K562 (cell line): ENCODE measurements around the gene NPB. TPM values are rescaled to one million over a fixed set of nuclear protein-coding genes. Genes with fewer than 3 reads are reported as not detected.
A peak's percentile ranks its signal among the peaks of the same experiment; 100 is the strongest.

Experiments
- ATF3 ChIP-seq, 2 experiments: fragments of 450-650 bp in 1 of 2; sonication (generic) in 1 of 2; formaldehyde crosslinking in 1 of 2; IDR thresholded peaks in 1 of 2; conservative IDR thresholded peaks in 1 of 2; 2 replicates each; pipeline versions ENCODE4 v1.6.1 to v1.8.1; 2016 to 2023; ENCODE audit warnings: mild to moderate bottlenecking in 2 of 2, moderate library complexity in 2 of 2, inconsistent platforms in 1 of 2, missing genetic modification reagents in 1 of 2
- CAMTA2 ChIP-seq: fragments of 250-450 bp; sonication (Bioruptor Pico); conservative IDR thresholded peaks from 2 replicates; pipeline ENCODE4 v1.5.1; 2022
- CBX2 ChIP-seq: fragments of 200-600 bp; sonication (generic); IDR thresholded peaks from one replicate; pipeline ENCODE4 v1.6.1; 2012; ENCODE audit warnings: mild to moderate bottlenecking, low read length, inconsistent platforms; ENCODE audit not compliant: insufficient read depth, poor library complexity, severe bottlenecking
- CGGBP1 ChIP-seq: fragments of 250-450 bp; sonication (Bioruptor Pico); IDR thresholded peaks from 2 replicates; pipeline ENCODE4 v1.9.0; 2021; ENCODE audit warnings: mild to moderate bottlenecking
- DACH1 ChIP-seq: fragments of 450-650 bp; IDR thresholded peaks from 2 replicates; pipeline ENCODE4 v1.6.1; 2018; ENCODE audit not compliant: partially characterized antibody
- ETV5 ChIP-seq: sonication (generic); formaldehyde crosslinking; IDR thresholded peaks from 2 replicates; pipeline ENCODE4 v1.4.0; 2020; ENCODE audit warnings: low read depth, mild to moderate bottlenecking, missing genetic modification reagents
- JUNB ChIP-seq: fragments of 450-650 bp; formaldehyde crosslinking; conservative IDR thresholded peaks from 2 replicates; pipeline ENCODE4 v1.4.0; 2020; ENCODE audit warnings: mild to moderate bottlenecking
- KAT2B ChIP-seq: IDR thresholded peaks from one replicate; pipeline ENCODE4 v1.6.1; 2012; ENCODE audit warnings: low read depth, mild to moderate bottlenecking, control low read depth, inconsistent platforms, low read length, moderate library complexity
- KAT7 ChIP-seq: sonication (generic); formaldehyde crosslinking; IDR thresholded peaks from 2 replicates; pipeline ENCODE4 v1.8.0; 2022; ENCODE audit warnings: missing genetic modification reagents, mild to moderate bottlenecking, borderline replicate concordance
- MYBL2 ChIP-seq, 2 experiments: fragments of 450-650 bp in 1 of 2; sonication (generic) in 1 of 2; formaldehyde crosslinking in 1 of 2; IDR thresholded peaks; 2 replicates each; pipeline versions ENCODE4 v1.6.1 to v1.8.1; 2017 to 2022; ENCODE audit warnings: borderline replicate concordance in 1 of 2, inconsistent platforms in 1 of 2, low read depth in 1 of 2, mild to moderate bottlenecking in 1 of 2, missing genetic modification reagents in 1 of 2, moderate library complexity in 1 of 2
- NCOA4 ChIP-seq: fragments of 450-650 bp; IDR thresholded peaks from 2 replicates; pipeline ENCODE4 v1.6.1; 2018; ENCODE audit warnings: mild to moderate bottlenecking; ENCODE audit not compliant: partially characterized antibody
- NKRF ChIP-seq: fragments of 450-650 bp; IDR thresholded peaks from 2 replicates; pipeline ENCODE4 v1.6.1; 2016; ENCODE audit warnings: borderline replicate concordance
- RBM22 ChIP-seq: fragments of 200-400 bp; formaldehyde crosslinking; IDR thresholded peaks from 2 replicates; pipeline ENCODE4 v1.6.1; 2018; ENCODE audit warnings: low read length, low read depth; ENCODE audit not compliant: poor library complexity, severe bottlenecking
- SMARCA5 ChIP-seq: fragments of 450-650 bp; IDR thresholded peaks from 2 replicates; pipeline ENCODE4 v1.6.1; 2016
- STAT5A ChIP-seq: IDR thresholded peaks from 2 replicates; pipeline ENCODE4 v1.6.1; 2012; ENCODE audit warnings: low read length, inconsistent platforms, borderline replicate concordance
- SUPT5H ChIP-seq: fragments of 450-650 bp; IDR thresholded peaks from 2 replicates; pipeline ENCODE4 v1.6.1; 2016
- VEZF1 ChIP-seq: fragments of 200-800 bp; sonication (Bioruptor generic); IDR thresholded peaks from 2 replicates; pipeline ENCODE4 v1.6.1; 2017; ENCODE audit warnings: missing genetic modification characterization, missing compliant biosample characterization
- XRCC4 ChIP-seq: IDR thresholded peaks from one replicate; pipeline ENCODE4 v1.6.1; 2011; ENCODE audit not compliant: insufficient read depth, insufficient read length; ENCODE audit errors: extremely low read depth
- polyA plus RNA-seq, 8 experiments: library from polyadenylated mRNA; depleted of rRNA in 4 of 8; stranded (reverse) in 5 of 8; unstranded in 3 of 8; fragments of >200 nt; fragmentation: Nextera tagmentation in 2 of 8; fragmentation: Illumina TruSeq in 1 of 8; extraction: Ambion mirVana in 2 of 8; extraction: Trizol in 1 of 8; gene quantifications; 2 replicates each; pipeline versions ENCODE4 v1.2.1 to v1.2.3, GENCODE V29; 2011 to 2014; ENCODE audit warnings: inconsistent platforms in 1 of 8, missing spikeins in 1 of 8
- total RNA-seq, 7 experiments: library from RNA; depleted of rRNA in 6 of 7; stranded (reverse); fragments of >200 nt in 6 of 7; fragmentation: Illumina TruSeq in 2 of 7; extraction: Trizol in 2 of 7; gene quantifications; 2 replicates each; pipeline versions ENCODE4 v1.2.1 to v1.2.3, GENCODE V29; 2011 to 2021; ENCODE audit warnings: low replicate concordance in 1 of 7

NPB gene
- total and polyA plus RNA-seq, 9 of the 15 experiments (the other 6 are each of a cell fraction or from before 2014, with no cell fraction given) = 0.03 to 0.61 (median 0.14) TPM; not detected in 2

- peak; percentile 40 for TF ChIP-seq RBM22
- no peak for TF ChIP-seq MYBL2 (IDR thresholded peaks at IDR 0.05; ENCODE audit: low read depth)
- no peak for TF ChIP-seq MYBL2 (CRISPR knock-in tag; IDR thresholded peaks at IDR 0.05; ENCODE audit: borderline replicate concordance)
- no peak for TF ChIP-seq XRCC4
- TF ChIP-seq CBX2 = no peak
- TF ChIP-seq CGGBP1 (CRISPR knock-in tag) = no peak
- TF ChIP-seq SMARCA5 = no peak
- TF ChIP-seq SUPT5H = peak; percentile 51
- TF ChIP-seq JUNB (CRISPR knock-in tag) = no peak
- no peak for TF ChIP-seq DACH1
- TF ChIP-seq CAMTA2 (CRISPR knock-in tag) = no peak
- peak; percentile 83 for TF ChIP-seq VEZF1 (CRISPR knock-in tag)
- no peak for TF ChIP-seq KAT2B
- no peak for TF ChIP-seq STAT5A
- no peak for TF ChIP-seq ETV5 (CRISPR knock-in tag)
- no peak for TF ChIP-seq KAT7 (CRISPR knock-in tag)
- peak; percentile 47; the same call in 1 of the 2 replicates for TF ChIP-seq ATF3 (IDR thresholded peaks at IDR 0.05)
- no peak; the same call in 1 of the 2 replicates for TF ChIP-seq ATF3 (CRISPR knock-in tag; conservative IDR thresholded peaks at IDR 0.05)
- peak; percentile 18; the same call in 1 of the 2 replicates for TF ChIP-seq NKRF
- no peak for TF ChIP-seq NCOA4
Measured at GRCh38 chr17:81923302-81924260, 21.5 kb downstream of the NPB start (continued).
